ENCODE measurements around the gene WLS.

Gene WLS

DNA sequence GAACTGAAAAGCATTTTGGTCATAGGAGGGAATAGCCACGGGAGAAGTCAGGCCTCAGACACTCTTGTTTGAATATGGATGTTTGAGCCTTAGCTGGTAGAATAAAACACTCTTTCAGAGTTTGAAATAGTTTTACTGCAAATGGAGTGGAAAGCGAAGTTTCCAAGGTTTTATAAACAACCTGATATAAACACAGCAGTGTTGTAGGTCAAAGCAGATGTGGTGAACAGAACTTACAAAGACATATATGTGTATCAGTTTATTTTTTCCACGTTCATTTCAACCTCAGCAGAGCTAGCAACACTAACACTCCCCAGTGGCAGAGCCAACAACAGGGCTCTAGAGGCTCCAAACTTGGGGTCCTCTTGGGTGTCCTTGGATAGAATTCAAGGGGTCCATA, 89.9 kb downstream of the WLS start:
- Histone ChIP-seq H3K27me3 (ENCODE audit: control insufficient read depth, insufficient read depth, low read length) (no peaks in the 10 kb centered on the region), H3K4me3 (ENCODE audit: low read length) (no peak overlapping the region), H3K27ac (ENCODE audit: low read length) (no peak overlapping the region), H3K36me3 (ENCODE audit: control insufficient read depth, low read depth, low read length) (no peaks in the 10 kb centered on the region), H3K9me3 (ENCODE audit: control insufficient read depth, low read depth, low read length) (no peaks in the 10 kb centered on the region), H3K4me1 (ENCODE audit: control insufficient read depth, low read depth, low read length) (peaks cover 25% of the 10 kb centered on the region), H3K9ac (ENCODE audit: low read length) (no peak overlapping the region)

DNA sequence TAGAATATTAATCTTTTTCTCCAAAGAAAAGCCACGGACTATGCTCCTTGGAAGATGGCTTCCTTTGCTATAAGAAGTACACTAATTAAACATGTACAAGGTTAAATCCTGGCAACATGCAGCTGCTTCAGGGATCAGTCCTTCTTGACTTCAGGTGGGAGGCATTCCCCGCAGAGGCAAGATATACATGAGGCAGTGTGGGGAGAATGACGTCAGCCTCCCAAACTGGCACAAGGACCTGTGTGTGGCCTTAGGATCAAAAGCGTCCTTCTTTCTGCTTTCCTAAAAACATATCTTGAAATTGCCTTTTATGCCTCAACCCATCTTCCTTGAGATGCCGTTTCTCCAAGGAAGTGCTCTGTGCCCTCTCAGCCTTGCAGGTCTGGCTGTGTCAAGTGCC, 90.3 kb downstream of the WLS start:
- Histone ChIP-seq H3K9me3 (ENCODE audit: control insufficient read depth, low read depth, low read length) (no peaks in the 10 kb centered on the region), H3K4me1 (ENCODE audit: control insufficient read depth, low read depth, low read length) (peaks cover 25% of the 10 kb centered on the region), H3K4me3 (ENCODE audit: low read length) (no peak overlapping the region), H3K27me3 (ENCODE audit: control insufficient read depth, insufficient read depth, low read length) (no peaks in the 10 kb centered on the region), H3K9ac (ENCODE audit: low read length) (no peak overlapping the region), H3K36me3 (ENCODE audit: control insufficient read depth, low read depth, low read length) (no peaks in the 10 kb centered on the region), H3K27ac (ENCODE audit: low read length) (no peak overlapping the region)

DNA sequence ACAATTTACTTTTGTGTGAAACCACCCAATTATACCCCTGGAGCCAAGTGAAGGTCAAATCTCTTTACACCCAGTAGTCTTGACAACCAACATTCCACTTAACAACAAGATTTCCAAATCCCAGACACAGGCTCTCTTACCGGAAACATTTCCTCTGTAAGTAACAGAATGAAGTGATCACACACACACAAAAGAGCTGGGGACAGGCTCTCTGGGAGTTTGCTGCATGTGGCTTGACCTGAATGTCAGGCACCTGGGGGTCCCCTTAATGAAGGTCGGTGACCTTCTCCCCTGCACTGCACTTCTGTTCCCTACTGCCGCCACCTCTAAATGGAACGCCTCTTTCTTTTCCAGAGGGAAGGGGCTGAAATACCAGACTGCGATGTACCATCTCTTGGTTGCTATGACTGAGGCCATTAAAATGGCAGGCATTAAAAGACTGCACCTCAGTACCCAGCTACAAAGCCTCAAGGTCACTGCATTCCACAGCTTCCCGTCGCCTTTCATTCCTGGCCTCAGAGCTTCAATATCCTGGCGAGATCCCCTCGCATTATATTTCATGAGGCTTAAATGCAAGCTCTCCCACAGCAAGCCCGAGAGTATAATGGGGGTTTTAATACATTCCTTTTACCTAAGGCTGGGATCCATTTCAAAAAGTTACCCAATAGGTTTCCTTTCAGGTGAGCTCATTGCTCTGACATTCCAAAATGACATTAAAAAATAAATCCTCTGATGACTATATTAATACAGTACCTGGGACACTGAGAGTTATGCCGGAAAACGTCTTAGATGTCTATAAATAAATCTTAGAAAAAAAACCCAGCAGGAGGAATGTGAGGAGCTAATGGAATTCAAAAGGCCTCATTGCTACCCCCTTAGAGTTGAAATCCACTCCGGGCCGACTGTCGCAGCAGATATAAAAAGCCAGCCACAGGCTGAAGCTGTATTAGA, 91.0 kb downstream of the WLS start:
- no peaks in the 10 kb centered on the region for H3K36me3 ChIP-seq (ENCODE audit: control insufficient read depth, low read depth, low read length)
- H3K9ac ChIP-seq (ENCODE audit: low read length) = peak overlapping the region; percentile 1
- H3K27me3 ChIP-seq (ENCODE audit: control insufficient read depth, insufficient read depth, low read length) = no peaks in the 10 kb centered on the region
- H3K27ac ChIP-seq (ENCODE audit: low read length) = no peak overlapping the region
- H3K4me1 ChIP-seq (ENCODE audit: control insufficient read depth, low read depth, low read length) = peaks cover 25% of the 10 kb centered on the region
- H3K4me3 ChIP-seq (ENCODE audit: low read length) = no peak overlapping the region
- H3K9me3 ChIP-seq (ENCODE audit: control insufficient read depth, low read depth, low read length) = no peaks in the 10 kb centered on the region

DNA sequence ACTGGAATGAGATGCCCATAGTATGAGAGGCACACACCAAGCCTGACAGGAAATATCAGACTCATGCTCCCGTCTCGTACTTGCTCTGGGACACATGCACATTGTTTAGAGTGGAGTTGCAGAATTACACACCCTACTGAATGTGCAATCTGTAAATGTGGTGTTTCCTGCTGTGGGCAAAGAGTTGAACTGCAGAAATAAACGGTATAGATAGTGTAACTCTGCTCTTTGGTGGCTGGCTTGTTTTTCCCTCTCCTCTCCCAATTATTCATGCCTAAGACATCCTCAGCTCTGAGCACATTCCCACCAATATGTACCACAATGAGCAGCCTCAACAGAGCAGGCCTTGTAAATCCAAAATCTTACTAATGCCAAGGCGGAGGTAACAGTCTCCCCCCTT, 91.8 kb downstream of the WLS start:
- Histone ChIP-seq H3K4me1 (ENCODE audit: control insufficient read depth, low read depth, low read length) (peaks cover 25% of the 10 kb centered on the region), H3K27me3 (ENCODE audit: control insufficient read depth, insufficient read depth, low read length) (no peaks in the 10 kb centered on the region), H3K4me3 (ENCODE audit: low read length) (no peak overlapping the region), H3K9ac (ENCODE audit: low read length) (peak overlapping the region; percentile 1), H3K9me3 (ENCODE audit: control insufficient read depth, low read depth, low read length) (no peaks in the 10 kb centered on the region), H3K27ac (ENCODE audit: low read length) (peak overlapping the region; percentile 48), H3K36me3 (ENCODE audit: control insufficient read depth, low read depth, low read length) (no peaks in the 10 kb centered on the region)

DNA sequence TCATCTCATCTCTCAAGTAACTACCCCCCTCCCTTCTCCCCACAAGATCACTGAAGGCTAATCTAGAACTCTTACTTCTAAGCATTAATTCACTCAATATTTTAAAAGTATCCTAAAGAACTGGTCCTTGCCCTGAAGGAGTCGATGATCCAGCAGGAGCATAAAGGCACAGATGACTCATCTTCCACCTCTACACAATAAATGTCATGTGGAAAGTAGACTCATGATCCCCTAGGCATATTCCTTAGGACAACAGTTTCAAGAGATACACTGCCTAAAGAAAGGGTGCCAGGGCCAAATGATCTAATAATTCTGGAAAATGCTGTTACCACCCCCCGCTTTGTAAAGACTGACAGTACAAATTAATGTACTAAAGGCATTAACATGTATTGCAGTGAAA, 96.1 kb downstream of the WLS start:
- no peaks in the 10 kb centered on the region for H3K9me3 ChIP-seq (ENCODE audit: control insufficient read depth, low read depth, low read length)
- no peaks in the 10 kb centered on the region for H3K27me3 ChIP-seq (ENCODE audit: control insufficient read depth, insufficient read depth, low read length)
- H3K36me3 ChIP-seq (ENCODE audit: control insufficient read depth, low read depth, low read length) = no peaks in the 10 kb centered on the region
- peaks cover 11% of the 10 kb centered on the region for H3K4me1 ChIP-seq (ENCODE audit: control insufficient read depth, low read depth, low read length)
- H3K9ac ChIP-seq (ENCODE audit: low read length) = no peak overlapping the region
- no peak overlapping the region for H3K27ac ChIP-seq (ENCODE audit: low read length)
- H3K4me3 ChIP-seq (ENCODE audit: low read length) = no peak overlapping the region

DNA sequence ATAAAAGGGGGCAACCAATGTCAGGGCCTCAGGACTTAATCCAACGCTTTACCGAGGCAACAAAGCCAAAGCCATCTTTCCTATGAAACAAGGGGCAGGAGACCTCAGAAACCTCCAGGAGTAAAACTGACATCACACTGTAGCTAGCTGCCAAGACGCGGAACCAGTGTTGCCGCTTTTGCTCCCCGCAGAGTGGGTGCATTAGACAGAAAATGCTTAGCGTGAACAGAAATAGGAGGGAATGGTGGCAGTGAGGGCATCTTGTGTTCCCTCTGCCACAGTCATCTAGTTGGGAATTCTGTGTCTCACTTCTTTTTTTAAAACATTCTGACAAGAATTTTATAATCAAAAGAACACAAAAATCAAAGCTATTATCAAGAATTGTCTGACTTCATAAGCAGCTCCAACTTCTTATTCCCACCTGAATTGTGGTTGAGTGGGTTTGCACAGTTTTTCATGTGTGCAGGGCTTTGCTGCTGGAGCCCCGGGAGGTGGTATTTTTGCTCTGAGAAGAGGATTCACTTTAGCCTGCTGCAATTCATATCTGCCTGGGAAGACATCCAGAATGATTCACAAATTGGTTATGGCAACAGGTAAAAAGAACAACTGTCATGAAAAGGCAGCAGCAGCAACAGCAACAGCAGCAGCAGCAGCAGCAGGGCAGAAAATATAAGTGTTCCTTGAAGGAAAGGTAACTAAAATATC, 99.7 kb downstream of the WLS start:
- H3K27ac ChIP-seq (ENCODE audit: low read length) = no peak overlapping the region
- no peak overlapping the region for H3K4me3 ChIP-seq (ENCODE audit: low read length)
- H3K9me3 ChIP-seq (ENCODE audit: control insufficient read depth, low read depth, low read length) = no peaks in the 10 kb centered on the region
- no peak overlapping the region for H3K9ac ChIP-seq (ENCODE audit: low read length)
- H3K27me3 ChIP-seq (ENCODE audit: control insufficient read depth, insufficient read depth, low read length) = no peaks in the 10 kb centered on the region
- no peaks in the 10 kb centered on the region for H3K36me3 ChIP-seq (ENCODE audit: control insufficient read depth, low read depth, low read length)
- H3K4me1 ChIP-seq (ENCODE audit: control insufficient read depth, low read depth, low read length) = peaks cover 5% of the 10 kb centered on the region

DNA sequence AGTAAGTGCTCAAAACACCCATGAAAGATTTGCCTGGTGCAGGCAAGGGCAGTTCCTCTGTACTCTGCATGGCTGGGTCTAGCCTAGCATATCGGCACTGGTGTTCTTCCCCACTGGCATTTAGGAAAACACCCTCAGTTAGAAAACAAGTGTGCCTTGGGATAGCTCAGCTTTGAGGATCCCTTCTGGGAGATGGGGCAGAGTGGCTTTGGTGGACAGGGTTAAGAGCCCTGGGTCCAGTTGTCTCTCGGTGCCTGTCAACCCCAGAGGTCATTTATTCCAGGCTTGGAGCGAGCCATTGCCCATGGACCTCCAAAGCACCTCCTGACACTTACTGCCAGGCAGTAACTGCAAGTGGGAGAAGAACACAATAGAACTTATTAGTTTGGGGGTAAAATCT, 101.1 kb downstream of the WLS start:
- Histone ChIP-seq H3K27ac (ENCODE audit: low read length) (no peak overlapping the region), H3K27me3 (ENCODE audit: control insufficient read depth, insufficient read depth, low read length) (no peaks in the 10 kb centered on the region), H3K9me3 (ENCODE audit: control insufficient read depth, low read depth, low read length) (no peaks in the 10 kb centered on the region), H3K9ac (ENCODE audit: low read length) (no peak overlapping the region), H3K4me1 (ENCODE audit: control insufficient read depth, low read depth, low read length) (peaks cover 5% of the 10 kb centered on the region), H3K36me3 (ENCODE audit: control insufficient read depth, low read depth, low read length) (no peaks in the 10 kb centered on the region), H3K4me3 (ENCODE audit: low read length) (no peak overlapping the region)

DNA sequence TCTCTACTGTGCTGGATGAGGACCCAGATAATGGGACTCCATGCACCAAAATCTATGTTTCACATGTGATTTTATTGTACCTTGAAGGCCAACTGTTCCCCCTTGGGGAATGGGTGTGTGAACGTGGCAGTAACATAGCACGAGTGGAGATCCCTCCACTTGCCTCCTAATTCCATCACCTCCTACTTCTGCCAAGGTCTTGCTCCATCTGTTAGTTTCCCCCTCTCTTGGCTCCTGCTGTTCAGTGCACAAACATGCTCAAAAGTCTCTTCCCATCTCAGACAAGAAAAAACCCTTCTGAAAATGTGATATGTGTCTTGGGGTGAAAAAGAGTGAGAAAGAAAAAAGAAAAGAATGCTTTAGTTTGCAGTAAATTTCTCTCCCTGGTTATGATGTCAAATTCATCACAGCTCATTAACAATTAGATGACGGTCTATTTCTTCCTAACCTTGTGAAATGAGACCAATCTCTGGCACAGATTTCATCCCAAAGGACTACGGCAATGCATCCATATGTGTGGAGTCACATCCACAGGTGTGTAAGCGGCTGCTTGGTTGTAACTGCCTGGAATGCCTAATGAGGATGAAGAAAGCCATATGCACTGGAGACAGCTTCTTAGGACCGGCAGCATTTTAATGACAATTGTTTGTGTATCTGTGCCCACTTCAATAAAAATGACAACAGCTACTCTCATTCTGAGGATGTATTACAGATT, 102.6 kb downstream of the WLS start:
- Histone ChIP-seq H3K27ac (ENCODE audit: low read length) (no peak overlapping the region), H3K9me3 (ENCODE audit: control insufficient read depth, low read depth, low read length) (no peaks in the 10 kb centered on the region), H3K4me1 (ENCODE audit: control insufficient read depth, low read depth, low read length) (peaks cover 5% of the 10 kb centered on the region), H3K4me3 (ENCODE audit: low read length) (no peak overlapping the region), H3K9ac (ENCODE audit: low read length) (no peak overlapping the region), H3K36me3 (ENCODE audit: control insufficient read depth, low read depth, low read length) (no peaks in the 10 kb centered on the region), H3K27me3 (ENCODE audit: control insufficient read depth, insufficient read depth, low read length) (no peaks in the 10 kb centered on the region)

DNA sequence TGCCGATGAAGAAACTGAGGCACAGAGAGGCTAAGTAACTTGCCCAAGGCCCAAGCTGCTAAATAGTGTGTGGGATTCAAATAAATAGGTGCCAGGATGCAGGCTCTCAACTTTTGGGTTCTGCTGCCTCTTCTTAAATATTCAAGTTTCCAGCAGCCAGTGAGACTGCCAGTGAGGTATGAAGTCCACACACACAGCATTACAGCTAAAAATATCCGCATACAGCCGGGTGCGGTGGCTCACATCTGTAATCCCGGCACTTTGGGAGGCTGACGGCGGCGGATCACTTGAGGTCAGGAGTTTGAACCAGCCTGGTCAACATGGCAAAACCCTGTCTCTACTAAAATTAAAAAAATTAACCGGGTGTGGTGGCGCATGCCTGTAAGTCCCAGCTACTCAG, 103.5 kb downstream of the WLS start:
- Histone ChIP-seq H3K9me3 (ENCODE audit: control insufficient read depth, low read depth, low read length) (no peaks in the 10 kb centered on the region), H3K4me3 (ENCODE audit: low read length) (no peak overlapping the region), H3K4me1 (ENCODE audit: control insufficient read depth, low read depth, low read length) (peaks cover 5% of the 10 kb centered on the region), H3K27me3 (ENCODE audit: control insufficient read depth, insufficient read depth, low read length) (no peaks in the 10 kb centered on the region), H3K27ac (ENCODE audit: low read length) (no peak overlapping the region), H3K36me3 (ENCODE audit: control insufficient read depth, low read depth, low read length) (no peaks in the 10 kb centered on the region), H3K9ac (ENCODE audit: low read length) (no peak overlapping the region)

DNA sequence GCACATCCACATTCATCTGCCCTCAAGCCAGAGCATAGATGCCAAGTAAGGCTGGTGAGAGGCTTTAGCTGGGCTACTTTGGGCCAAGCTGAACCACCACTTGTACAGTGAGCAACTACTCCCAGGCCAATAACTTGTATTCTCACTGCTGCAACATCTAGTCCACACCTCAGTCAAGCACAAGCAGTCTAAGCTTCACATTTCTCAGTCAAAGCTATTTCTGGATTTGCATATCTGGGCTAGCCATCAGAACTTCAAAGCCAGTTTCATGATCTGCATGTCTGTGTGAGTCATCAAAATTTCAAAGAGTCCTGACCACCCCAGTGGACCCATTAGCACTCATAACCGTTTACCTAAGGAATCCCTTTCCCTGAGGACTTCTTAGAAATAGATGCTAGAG, 104.2 kb downstream of the WLS start:
- Histone ChIP-seq H3K36me3 (ENCODE audit: control insufficient read depth, low read depth, low read length) (no peaks in the 10 kb centered on the region), H3K27ac (ENCODE audit: low read length) (no peak overlapping the region), H3K27me3 (ENCODE audit: control insufficient read depth, insufficient read depth, low read length) (no peaks in the 10 kb centered on the region), H3K9ac (ENCODE audit: low read length) (no peak overlapping the region), H3K9me3 (ENCODE audit: control insufficient read depth, low read depth, low read length) (no peaks in the 10 kb centered on the region), H3K4me1 (ENCODE audit: control insufficient read depth, low read depth, low read length) (peaks cover 5% of the 10 kb centered on the region), H3K4me3 (ENCODE audit: low read length) (no peak overlapping the region)

DNA sequence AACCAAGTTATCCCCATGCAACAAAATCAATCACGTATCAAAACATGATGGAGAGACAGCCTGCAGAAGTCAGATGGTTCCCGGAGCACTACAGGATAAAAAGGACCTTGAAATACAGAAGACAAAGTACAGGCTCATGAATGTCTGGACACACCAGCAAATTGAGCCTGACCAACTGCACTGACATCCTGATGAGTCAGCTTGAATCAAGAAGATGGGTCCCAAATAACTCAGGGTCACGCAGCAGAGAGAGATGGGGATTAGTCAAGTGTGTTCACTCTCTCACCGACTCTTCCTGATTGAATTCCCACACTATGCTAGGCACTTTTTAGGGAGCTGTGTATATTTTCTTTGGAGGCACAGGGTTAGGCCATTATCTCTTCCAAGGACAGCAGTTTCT, 110.8 kb downstream of the WLS start:
- Histone ChIP-seq H3K9ac (ENCODE audit: low read length) (no peak overlapping the region), H3K4me1 (ENCODE audit: control insufficient read depth, low read depth, low read length) (no peaks in the 10 kb centered on the region), H3K9me3 (ENCODE audit: control insufficient read depth, low read depth, low read length) (no peaks in the 10 kb centered on the region), H3K27ac (ENCODE audit: low read length) (no peak overlapping the region), H3K4me3 (ENCODE audit: low read length) (no peak overlapping the region), H3K27me3 (ENCODE audit: control insufficient read depth, insufficient read depth, low read length) (no peaks in the 10 kb centered on the region), H3K36me3 (ENCODE audit: control insufficient read depth, low read depth, low read length) (no peaks in the 10 kb centered on the region)

Measured in iPS-18a (cell line).